ENCODE results near the gene PRDX5.

DNA sequence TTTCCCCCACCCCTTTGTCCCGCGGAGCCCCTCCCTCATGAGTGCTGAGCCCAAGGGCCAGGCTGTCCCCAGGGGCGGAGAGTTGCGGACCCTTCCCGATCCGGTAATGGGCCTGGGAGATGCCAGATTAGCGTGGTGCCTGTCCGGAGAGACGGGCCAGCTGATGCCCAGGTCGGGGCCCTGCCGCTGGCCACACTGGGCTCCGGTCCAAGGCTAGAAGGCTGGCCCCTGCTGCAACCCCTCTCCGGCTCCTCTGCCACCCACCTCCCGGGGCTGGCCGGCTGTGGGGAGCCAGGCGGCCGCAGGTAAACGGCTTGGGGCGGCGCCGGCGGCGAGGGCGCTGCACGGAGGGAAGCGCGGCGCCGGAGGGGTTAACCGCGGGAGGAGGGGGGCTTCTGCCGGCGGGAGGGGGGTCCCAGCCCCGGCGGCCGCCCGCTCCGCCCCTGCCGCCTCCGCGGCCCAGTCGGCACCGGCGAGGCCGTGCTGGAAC lies 26.6 kb upstream of the PRDX5 start, which contains the start of gene KCNK4:
- TF ChIP-seq EZH2 (IDR thresholded peaks at IDR 0.05; ENCODE audit: insufficient read depth, poor library complexity, severe bottlenecking) (no peak), EZH2phosphoT487 (IDR thresholded peaks at IDR 0.05; ENCODE audit: insufficient read depth, low read depth) (no peak)

All from GM23248 (cell line).